Superior temporal gyrus (tissue), 1 donor: ENCODE data around the gene FN3K.
A peak's percentile ranks its signal among the peaks of the same experiment; 100 is the strongest.

Source experiments
- DNase-seq: peaks from one replicate; pipeline ENCODE4 v3.0.0-alpha.2; 2016; ENCODE audit errors: extremely low spot score

FN3K gene

DNA sequence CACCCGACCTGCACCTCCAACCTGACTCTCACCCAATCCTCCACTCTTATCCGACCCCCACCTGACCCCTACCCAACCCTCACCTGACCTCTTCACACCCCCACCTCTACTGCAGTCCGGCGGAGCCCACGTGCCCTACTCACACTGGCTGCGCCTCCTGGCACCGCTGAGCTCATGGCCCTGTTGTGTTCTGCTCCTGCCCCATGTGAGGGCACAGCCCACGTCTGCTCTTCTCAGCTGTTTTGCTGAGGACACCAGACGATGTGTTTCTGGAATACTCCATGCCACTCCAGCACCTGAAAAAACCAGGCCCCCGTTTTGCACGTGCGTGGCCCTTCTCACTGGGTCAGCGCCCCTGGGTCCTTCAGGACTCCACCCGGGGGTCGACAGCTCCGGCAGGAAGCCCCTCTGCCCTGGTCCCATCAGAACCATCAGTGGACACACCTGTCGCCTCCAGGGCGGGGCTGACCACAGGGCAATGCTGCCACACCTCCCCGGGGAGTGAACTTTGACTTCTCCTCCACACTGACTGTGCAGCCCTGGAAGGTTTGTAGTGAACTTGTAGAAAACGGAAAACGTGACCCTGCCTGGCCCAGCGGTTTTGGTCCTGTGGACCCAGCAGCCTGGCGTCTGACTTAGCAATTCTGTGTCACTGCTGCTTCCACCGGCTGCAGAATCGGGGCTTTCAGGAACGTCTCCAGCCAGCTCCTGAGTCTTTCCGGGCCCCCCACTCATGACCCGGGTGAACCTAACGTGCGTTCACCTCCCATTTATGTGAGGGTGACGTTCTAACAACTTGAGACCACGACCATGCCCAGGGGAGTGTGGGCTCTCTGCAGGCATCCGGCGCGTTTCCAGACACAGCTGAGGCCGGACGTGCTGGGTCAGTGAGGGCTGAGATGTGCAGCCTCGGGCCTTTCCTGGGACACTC, 31.2 kb upstream of the FN3K start:
- no peak for DNase-seq

DNA sequence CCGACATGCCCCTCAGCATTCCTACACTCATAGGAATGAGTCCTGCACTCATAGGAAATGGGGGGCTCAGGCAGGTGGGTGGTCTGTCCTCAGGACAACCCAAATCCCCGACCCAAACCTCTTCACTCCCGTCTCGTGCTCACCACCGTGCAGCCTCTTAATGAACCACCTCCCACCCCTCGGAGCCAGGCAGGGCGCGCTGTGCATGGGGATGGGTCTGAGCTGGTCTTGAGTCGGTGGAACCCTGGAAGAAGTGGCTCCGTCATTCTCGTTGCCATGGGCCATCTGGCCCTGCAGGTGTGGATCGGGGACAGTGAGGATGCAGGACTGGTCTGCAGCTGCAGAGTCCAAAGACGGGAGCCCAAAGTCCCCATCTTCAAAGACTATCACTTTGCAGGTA, 30.5 kb upstream of the FN3K start:
- no peak for DNase-seq

DNA sequence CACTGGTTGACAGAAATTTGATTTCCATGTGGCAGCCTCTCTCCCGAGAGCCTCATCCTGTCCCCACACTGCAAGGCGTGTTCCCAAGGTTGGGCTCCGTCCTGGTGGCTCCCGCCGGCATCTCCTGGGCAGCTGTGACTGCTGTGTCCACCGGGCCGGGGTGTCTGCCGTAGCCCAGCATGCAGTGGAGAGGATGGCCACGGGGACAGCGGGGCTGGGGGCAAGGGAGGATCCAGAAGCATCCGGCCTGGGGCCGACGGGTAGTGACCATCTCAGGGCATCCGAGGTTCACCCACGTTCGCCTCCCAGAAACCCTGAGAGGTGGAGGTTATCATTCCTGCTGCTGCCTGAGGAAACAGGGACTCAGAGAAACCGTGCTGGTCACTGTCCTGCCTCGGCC, 29.7 kb upstream of the FN3K start:
- no peak for DNase-seq

DNA sequence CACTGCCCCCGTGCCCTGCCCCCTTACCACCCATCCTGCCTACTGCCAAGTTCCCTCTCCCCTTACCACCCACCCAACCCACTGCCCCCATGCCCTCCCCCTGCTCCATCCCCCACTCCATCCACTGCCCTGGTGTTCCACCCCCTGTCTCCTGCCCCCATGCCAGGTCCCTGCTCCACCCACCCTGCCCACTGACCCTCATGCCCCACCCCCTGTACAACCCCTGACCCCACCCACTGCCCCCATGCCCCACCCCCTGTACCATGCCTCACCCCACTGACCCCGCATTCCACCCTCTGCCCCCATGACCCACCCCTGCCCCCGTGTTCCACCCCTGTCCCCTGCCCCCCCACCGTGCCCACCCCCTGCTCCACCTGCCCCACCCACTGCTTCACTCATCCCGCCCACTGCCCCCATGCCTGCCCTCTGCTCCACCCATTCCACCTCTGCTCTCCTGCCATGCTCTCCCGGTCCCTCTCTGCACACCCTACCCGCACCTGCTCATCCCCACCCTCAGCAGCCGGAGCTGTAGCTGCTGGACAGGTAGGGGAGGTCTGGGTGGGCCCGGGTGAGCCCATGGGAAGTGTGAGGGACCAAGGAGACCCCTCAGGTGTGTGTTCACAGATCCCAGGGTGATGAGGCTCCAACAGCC, 26.3 kb upstream of the FN3K start:
- no peak for DNase-seq

DNA sequence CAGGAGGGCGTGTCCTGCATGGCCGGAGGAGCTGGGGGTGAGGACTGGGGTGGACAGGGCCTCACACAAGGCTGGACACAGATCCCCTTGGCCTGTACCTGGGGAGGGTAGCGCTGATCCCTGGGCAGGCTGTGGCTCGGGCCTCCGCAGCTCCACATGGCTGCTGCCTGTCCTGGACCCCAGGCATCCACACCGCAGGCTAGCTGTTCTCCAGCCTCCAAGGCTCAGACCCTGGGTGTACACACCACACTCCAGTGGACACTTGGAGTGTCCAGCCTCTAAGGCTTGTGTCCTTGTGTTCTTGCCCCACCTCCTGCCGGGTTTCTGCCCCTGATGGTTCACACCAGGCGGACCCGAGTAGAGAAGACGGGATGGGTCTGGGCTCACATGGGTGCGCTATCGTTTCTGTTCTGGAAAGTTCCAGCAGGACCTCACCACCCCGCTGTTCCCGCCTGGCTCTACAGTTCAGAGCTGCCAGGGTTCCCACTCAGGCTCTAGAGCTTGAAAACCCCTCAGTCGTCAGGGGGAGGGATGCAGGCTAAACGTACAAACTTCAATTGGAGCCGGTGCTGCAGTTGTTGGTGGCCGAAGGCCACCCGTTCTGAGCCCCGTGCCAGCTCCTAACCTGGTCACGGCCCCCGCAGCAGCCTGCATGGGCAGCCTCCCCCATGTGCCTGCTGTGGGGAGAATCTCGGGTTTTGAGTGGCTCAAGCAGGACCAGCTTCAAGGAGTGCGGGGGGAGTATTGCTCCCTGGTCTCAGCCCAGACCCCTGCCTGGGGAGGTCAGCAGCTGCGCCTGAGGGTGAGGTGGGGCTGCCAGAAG, 25.5 kb upstream of the FN3K start:
- DNase-seq = no peak

DNA sequence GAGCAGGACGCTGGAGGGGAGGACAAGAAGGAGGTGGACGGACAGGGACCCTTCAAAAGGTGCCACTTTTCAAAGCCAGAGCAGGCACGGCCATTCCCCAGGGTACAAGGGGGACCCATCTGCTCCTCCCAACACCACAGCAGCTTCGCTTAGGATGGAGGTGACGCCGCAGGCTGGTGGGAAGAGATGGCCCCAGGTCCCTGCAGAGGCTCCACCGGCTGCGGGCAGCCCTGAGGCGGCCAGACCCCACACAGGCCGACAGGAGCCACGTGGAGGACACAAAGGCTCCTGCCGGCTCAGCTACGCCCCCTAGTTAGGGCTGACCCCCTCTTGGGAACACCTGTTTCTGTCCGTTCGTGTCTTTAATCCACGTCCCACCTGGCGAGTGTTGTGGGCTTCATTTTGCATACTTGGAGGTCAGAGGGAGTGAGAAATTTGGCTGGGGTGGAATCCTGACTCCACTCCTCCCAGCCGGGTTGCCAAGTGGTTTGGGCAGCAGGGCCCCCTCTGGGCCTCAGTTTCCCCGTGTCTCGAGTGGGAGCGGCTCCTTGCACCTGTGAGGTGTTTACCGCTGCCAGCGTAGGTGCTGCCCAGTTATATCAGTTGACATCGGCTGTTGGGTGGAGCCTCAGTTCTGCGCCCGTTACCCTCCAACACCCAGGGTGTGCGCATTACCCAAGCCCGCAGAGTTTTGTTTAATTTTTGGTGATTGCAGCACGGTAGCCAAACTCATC, 24.7 kb upstream of the FN3K start:
- DNase-seq = no peak

DNA sequence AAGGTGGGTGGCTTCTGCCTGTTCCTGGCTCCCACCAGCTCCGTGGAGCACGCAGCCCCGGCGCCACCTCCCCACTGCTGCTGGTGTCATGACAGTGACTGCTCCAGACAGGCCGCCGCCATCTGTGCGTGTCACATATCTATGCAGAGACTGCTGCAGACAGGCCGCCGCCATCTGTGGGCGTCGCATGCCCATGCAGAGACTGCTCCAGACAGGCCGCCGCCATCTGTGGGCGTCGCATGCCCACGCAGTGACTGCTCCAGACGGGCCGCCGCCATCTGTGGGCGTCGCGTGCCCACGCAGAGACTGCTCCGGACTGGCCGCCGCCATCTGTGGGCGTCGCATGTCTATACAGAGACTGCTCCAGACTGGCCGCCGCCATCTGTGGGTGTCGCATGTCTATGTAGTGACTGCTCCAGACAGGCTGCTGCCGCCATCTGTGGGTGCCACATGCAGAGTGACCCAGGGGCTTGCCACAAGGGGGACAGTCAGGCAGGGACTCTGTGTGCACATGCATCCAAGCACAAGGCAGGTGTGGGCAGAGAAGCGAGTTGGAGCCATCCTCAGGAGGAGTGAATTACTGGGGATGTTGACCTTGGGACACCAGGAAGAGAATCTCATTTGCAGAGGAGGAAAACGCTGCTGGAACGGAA, 22.2 kb upstream of the FN3K start:
- no peak for DNase-seq

DNA sequence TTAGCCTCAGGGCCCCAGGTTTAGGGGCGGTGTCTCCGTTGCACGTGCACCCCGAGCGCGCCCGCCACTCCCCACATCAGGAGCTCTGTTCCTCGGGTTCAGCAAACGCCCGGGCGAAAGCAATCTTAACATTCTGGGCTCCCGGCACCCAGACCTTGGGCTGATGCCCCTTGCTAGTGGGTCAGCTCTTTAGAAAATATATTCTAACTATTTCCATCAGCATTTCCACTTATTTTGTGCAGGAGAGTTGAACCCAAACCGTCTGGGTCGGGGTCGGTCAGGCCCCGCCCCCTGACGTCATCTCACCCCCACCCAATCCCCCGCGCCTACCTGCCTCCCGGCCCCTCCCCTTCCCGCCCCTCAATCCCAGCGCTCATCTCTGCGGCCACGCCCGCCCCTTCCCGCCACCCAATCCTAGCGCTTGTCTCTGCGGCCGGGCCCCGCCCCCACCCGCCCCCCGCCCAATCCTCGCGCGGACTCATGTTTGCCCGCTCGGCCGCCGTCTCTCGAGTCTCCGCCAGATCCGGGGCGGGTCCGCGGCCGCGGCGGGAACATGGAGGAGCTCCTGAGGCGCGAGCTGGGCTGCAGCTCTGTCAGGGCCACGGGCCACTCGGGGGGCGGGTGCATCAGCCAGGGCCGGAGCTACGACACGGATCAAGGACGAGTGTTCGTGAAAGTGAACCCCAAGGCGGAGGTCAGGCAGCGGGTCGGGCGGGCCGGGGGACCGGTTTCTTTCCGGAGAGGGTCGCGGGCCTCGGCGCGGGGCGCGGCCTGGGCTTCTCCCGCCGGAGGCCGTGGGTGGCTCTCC, 19.0 kb upstream of the FN3K start, which contains the start of gene FN3KRP:
Gene FN3KRP, plus strand, starts transcription at position 504 of the 808 bp plus-strand sequence. Its CDS starts 50 bp downstream, at position 554.
- DNase-seq = peak; percentile 83

DNA sequence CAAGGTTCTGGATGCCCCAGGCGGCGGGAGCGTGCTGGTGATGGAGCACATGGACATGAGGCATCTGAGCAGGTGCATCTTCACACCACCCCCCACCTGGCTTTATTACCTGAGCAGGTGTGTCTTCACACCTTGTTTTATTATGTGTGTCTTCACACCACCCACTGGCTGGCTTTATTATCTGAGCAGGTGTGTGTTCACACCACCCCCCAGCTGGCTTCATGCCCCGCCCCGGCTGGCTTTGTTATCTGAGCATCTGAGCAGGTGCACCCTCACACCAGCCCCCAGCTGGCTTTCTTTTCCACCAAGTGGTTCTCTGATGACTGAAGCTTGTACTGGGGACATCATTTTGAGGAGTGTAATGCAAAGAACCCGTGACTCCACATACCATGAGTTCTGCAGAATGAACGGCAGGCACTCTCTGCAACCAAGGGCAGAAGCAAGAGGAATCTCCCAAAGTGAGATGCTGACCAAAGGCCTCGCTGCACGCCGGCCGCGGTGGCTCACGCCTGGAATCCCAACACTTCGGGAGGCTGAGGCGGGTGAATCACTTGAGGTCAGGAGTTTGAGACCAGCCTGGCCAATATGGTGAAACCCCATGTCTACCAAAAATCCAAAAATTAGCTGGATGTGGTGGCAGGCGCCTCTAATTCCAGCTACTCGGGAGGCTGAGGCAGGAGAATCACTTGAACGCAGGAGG, 16.3 kb upstream of the FN3K start:
- no peak for DNase-seq

DNA sequence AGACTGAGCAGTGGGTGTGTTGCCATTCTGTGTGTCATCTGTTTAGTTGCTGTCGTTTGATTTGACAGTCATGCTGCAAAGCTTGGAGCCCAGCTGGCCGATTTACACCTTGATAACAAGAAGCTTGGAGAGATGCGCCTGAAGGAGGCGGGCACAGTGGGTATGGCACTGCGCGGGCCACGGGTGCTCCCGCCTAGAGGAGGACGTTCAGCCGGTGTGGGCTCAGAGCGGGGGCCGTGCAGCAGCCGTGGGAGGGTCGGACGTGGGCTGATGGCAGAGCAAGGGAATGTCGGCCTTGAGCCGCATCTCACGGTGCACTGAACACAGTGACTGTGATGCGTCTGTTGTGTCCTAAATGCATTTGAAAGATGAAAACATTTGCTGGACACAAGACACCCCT, 15.2 kb upstream of the FN3K start:
- DNase-seq = no peak

DNA sequence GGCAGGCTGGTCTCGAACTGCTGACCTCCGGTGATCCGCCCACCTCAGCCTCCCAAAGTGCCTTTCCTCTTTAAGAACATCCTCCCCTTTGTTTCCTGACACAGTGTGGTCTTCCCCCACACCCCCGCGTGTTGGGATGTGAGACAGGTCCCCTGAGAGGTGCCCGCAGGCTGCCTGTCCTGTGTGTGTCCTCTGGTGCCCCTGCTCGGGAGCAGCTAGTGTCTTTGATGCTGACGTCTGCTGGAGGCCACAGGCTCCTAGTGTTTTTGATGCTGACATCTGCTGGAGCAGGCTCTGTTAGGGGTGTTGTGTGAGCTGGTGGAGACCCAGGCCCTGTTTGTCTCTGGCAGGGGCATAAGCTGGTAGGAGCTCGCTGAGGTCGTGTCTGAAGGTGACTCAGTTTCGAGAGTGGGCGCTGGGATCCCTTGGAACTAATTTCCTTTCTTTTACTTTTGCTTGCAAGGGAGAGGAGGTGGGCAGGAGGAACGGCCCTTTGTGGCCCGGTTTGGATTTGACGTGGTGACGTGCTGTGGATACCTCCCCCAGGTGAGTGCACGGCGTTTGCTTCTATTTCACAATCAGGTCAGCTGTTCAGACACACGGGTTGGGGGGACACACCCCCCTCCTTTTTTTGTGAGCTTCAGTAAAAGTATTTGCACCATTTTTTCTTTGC, 12.9 kb upstream of the FN3K start:
- no peak for DNase-seq

DNA sequence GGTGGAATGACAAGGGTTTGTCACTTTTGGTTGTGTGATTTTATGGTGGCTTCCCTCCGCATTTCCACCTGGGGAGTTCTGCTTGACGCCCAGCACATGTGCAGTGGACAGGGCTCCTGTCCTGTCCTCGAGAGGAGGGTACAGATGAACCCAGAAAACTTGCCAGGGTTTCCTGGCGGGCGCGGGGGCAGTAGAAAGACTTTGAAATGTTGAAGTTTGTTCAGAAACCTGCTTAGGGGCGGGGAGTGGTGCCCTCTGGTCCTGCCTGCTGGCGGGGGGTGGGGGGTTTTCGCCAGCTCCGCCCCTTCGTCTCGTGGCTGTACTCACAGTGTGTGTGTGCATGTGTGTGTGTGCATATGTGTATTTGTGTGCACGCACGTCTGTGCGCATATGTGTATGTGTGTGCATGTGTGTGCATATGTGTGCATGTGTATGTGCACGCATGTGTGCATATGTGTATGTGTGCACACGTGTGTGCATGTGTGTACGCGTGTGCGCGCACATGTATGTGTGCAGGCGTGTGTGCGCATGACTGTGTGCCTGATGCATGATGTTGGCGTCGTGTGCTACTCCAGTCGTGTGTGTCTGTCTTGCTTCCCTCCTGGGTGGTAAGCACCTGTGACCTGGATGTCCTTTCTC, 12.1 kb upstream of the FN3K start:
- DNase-seq = no peak

GRCh38 chr17:82726427-82726826, 9.0 kb upstream of the FN3K start:
- DNase-seq = no peak

- DNase-seq = no peak
Observed at GRCh38 chr17:82729479-82730260, 5.7 kb upstream of the FN3K start.

DNA sequence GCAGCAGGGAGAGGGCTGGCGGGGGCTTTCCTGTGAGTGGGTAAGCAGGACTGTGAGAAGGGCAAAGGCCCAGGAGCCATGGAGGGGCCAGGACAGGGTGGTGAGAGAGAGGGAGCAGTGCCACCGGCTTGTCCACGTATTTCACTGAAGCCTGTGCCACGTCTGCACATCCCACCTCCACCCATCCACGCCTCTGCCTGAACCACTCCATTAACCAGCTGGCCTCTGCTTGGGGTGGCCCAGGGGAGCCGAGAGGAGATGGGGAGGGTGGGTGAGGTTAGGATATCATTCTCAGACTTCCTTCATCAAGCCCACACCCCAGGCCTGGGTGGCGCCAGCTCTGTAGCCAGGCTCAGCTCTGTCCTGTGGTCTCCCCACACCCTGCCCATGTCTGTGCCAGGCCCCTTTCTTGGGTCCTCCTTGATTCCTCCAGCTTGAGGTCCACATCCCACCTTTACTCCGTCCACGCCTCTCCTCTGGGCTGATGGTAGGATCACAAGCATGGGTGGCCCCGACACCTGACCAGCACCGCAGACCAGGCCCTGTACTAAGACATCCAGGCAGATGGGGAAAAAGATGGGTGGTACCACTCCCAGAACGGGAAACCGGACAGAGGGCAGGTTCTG, 3.2 kb upstream of the FN3K start:
- no peak for DNase-seq

DNA sequence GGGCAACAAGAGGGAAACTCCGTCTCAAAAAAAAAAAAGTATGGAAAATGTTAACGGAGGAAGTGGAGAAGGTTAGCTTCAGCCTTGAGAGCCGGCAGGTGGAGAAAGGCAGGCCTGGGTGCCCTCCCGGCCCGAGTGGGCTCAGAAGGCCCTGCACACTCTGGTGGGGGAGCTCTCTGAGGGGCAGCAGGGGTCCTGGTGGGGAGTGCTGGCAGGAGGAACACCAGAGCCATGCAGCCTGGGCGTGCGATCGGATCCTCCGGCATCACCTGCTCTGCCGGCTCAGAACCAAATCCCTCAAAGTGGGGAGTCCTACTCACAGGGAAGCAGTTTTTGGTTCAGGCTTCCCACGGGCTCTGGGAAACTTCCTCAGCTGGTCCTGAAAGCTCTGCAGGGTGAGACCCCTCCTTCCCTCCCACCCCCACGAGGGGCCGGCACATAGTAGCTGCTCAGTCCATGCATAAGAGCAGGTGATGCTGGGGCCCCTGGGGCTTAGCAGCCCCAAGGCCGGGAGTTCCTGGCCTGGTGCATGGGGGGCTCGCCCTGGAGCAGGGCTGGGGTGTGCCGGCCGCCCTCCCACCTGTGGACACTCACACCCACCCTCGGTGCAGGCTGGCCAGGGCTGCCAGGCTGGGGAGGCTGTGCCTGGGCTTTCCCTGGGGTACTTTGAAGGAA, 1.2 kb downstream of the FN3K start:
- peak; percentile 17 for DNase-seq
